GM12891 (cell line): ENCODE results near the gene DUT.

ENCODE experiments used
- DNase-seq: peaks from one replicate; pipeline ENCODE4 v3.0.0; 2011; ENCODE audit warnings: low spot score; ENCODE audit not compliant: insufficient read length
- FAIRE-seq: peaks from 2 replicates; lab custom pipeline; 2011; peaks lifted over from hg19 to GRCh38; lab: Jason Lieb, UNC
- PAX5 ChIP-seq: IDR thresholded peaks from 2 replicates; pipeline ENCODE4 v1.6.1; 2011; ENCODE audit warnings: low read length, moderate library complexity, mild to moderate bottlenecking; ENCODE audit not compliant: insufficient read depth, severe bottlenecking
- POLR2A ChIP-seq: IDR thresholded peaks from 2 replicates; pipeline ENCODE4 v1.6.1; 2011; ENCODE audit warnings: low read depth, low read length, control low read depth
- POLR2AphosphoS5 ChIP-seq: IDR thresholded peaks from 2 replicates; pipeline ENCODE4 v1.6.1; 2011; ENCODE audit warnings: low read depth, low read length, control low read depth
- POU2F2 ChIP-seq: IDR thresholded peaks from 2 replicates; pipeline ENCODE4 v1.6.1; 2011; ENCODE audit warnings: low read depth, mild to moderate bottlenecking, control low read depth, low read length, moderate library complexity
- SPI1 ChIP-seq: IDR thresholded peaks from 2 replicates; pipeline ENCODE4 v1.6.1; 2011; ENCODE audit warnings: low read depth, low read length, control low read depth
- TAF1 ChIP-seq: IDR thresholded peaks from 2 replicates; pipeline ENCODE4 v1.6.1; 2011; ENCODE audit warnings: low read depth, low read length, control low read depth

The DUT gene

GRCh38 chr15:48367483-48367882 is 36.3 kb downstream of the DUT start:
- no peak for FAIRE-seq

GRCh38 chr15:48370460-48370859 is 39.2 kb downstream of the DUT start:
- FAIRE-seq (no peak), DNase-seq (no peak)
- no peak for TF ChIP-seq SPI1
- TF ChIP-seq POLR2A = no peak

More at GRCh38 chr15:48367483-48367882, 36.3 kb downstream of the DUT start:
- no peak for DNase-seq
- TF ChIP-seq POLR2AphosphoS5 (no peak), TAF1 (no peak), SPI1 (no peak), PAX5 (no peak), POU2F2 (no peak)

- DNase-seq (no peak), FAIRE-seq (no peak)
- TF ChIP-seq POU2F2 (no peak), POLR2A (no peak), PAX5 (no peak), SPI1 (no peak), TAF1 (no peak), POLR2AphosphoS5 (no peak)
Observed at GRCh38 chr15:48371550-48371949, 40.3 kb downstream of the DUT start.

- TF ChIP-seq POU2F2 (no peak), SPI1 (no peak), TAF1 (no peak), POLR2A (no peak), POLR2AphosphoS5 (no peak), PAX5 (no peak)
- FAIRE-seq (no peak), DNase-seq (no peak)
Observed at GRCh38 chr15:48371961-48372360, 40.7 kb downstream of the DUT start.

GRCh38 chr15:48373821-48374451 is 42.7 kb downstream of the DUT start:
- no peak for TF ChIP-seq POLR2A
- no peak for TF ChIP-seq POLR2AphosphoS5
- no peak for TF ChIP-seq PAX5
- no peak for TF ChIP-seq SPI1
- no peak for TF ChIP-seq POU2F2
- no peak for TF ChIP-seq TAF1
- FAIRE-seq (no peak), DNase-seq (no peak)

- no peak for FAIRE-seq
- TF ChIP-seq POU2F2 (no peak), SPI1 (no peak), TAF1 (no peak), PAX5 (no peak), POLR2AphosphoS5 (no peak)
Observed at GRCh38 chr15:48374472-48374871, 43.2 kb downstream of the DUT start.

GRCh38 chr15:48375767-48376166 is 44.5 kb downstream of the DUT start:
- FAIRE-seq (no peak), DNase-seq (no peak)
- TF ChIP-seq PAX5 (no peak), POLR2A (no peak), SPI1 (no peak), POU2F2 (no peak), TAF1 (no peak), POLR2AphosphoS5 (no peak)

More at GRCh38 chr15:48374472-48374871, 43.2 kb downstream of the DUT start:
- no peak for DNase-seq

- DNase-seq = no peak
- no peak for FAIRE-seq
- TF ChIP-seq POLR2A = no peak
- TF ChIP-seq POLR2AphosphoS5 = no peak
- no peak for TF ChIP-seq TAF1
- no peak for TF ChIP-seq PAX5
- TF ChIP-seq POU2F2 = no peak
- TF ChIP-seq SPI1 = no peak; the same call in 1 of the 2 replicates
Observed at GRCh38 chr15:48380198-48380597, 49.0 kb downstream of the DUT start.

- DNase-seq = no peak
- no peak for FAIRE-seq
- TF ChIP-seq POU2F2 (no peak), POLR2A (no peak), SPI1 (no peak), PAX5 (no peak), POLR2AphosphoS5 (no peak), TAF1 (no peak)
Observed at GRCh38 chr15:48381861-48382260, 50.6 kb downstream of the DUT start.

- TF ChIP-seq SPI1 (no peak), POLR2A (no peak), POU2F2 (no peak), TAF1 (no peak)
- no peak for DNase-seq
Observed at GRCh38 chr15:48383031-48383430, 51.8 kb downstream of the DUT start.

GRCh38 chr15:48384616-48385015 is 53.4 kb downstream of the DUT start:
- TF ChIP-seq POLR2A (no peak), POU2F2 (no peak), TAF1 (no peak), POLR2AphosphoS5 (no peak), SPI1 (no peak), PAX5 (no peak)
- FAIRE-seq (no peak), DNase-seq (no peak)

More at GRCh38 chr15:48383031-48383430, 51.8 kb downstream of the DUT start:
- no peak for FAIRE-seq
